GM12873 (cell line): ENCODE results near the gene INTS15.

ENCODE experiments used
- CTCF ChIP-seq: IDR thresholded peaks from 2 replicates; pipeline ENCODE4 v1.5.1; 2012; ENCODE audit warnings: low read depth, mild to moderate bottlenecking, moderate library complexity, low read length, control low read depth; ENCODE audit not compliant: insufficient read depth; ENCODE audit errors: missing control alignments

INTS15 gene

GRCh38 chr7:6623589-6624245 is 33.9 kb downstream of the INTS15 start:
- TF ChIP-seq CTCF: no peak

GRCh38 chr7:6624246-6624611 is 34.4 kb downstream of the INTS15 start:
- no peak for TF ChIP-seq CTCF

GRCh38 chr7:6628045-6628444 is 38.2 kb downstream of the INTS15 start:
- TF ChIP-seq CTCF: no peak

- no peak for TF ChIP-seq CTCF
These were observed 40.4 kb downstream of the INTS15 start for GRCh38 chr7:6630007-6630849.

GRCh38 chr7:6631605-6632004 is 41.8 kb downstream of the INTS15 start:
- no peak for TF ChIP-seq CTCF

GRCh38 chr7:6634021-6634420 is 44.2 kb downstream of the INTS15 start:
- no peak for TF ChIP-seq CTCF

- TF ChIP-seq CTCF: no peak
These were observed 47.1 kb downstream of the INTS15 start, which contains the start of gene ZNF316 for GRCh38 chr7:6636741-6637543. Gene ZNF316 (plus strand): TSS chr7:6637318. CDS start chr7:6642410, 5,092 bp downstream.
